Measurements from ENCODE around the gene CEP112. TPM values are rescaled to one million over a fixed set of nuclear protein-coding genes. Genes with fewer than 3 reads are reported as not detected.

The CEP112 gene
- total and polyA plus RNA-seq, 7 donors: 4.5 to 19.4 (median 9.7) TPM

DNA sequence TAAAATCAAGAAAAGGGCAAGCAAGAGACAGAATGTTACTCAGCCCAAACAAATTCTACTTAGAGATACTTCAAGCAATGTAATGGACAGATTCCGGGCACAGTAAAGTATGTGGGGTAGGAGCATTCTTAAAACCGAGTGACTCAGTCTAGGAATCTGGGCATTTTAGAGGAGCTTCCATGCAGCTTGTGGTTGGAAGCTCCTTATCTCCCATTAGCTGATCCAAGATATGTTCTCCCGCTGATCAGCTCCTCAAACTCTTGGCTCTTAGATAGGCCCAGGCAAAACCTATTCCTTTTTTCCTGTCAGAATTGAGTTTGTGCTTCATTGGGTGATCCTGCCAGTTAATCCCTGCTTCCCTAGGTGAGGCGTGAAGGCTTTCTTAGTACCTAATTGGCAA lies 303.3 kb downstream of the CEP112 start:
- WGBS, 3 donors: 93 to 94% (median 93%) methylated on average over 4 of the region's 4 CpGs
- intact Hi-C loops (cut with DNase I): loop anchor here in 1 of 2 donors (2.0 kb wide), 1 partner anchor 30 kb away; no protein-coding TSS in a partner anchor
- Histone ChIP-seq H3K36me3 (ENCODE audit: insufficient read depth in 1 of 2, low read depth in 1 of 2) (peaks cover 0 to 4% of the 10 kb centered on the region in 2 donors), H3K9me3 (no peaks in the 10 kb centered on the region), H3K4me3 (no peak overlapping the region), H3K27me3 (ENCODE audit: insufficient read depth in 3 of 3, low read length in 2 of 3) (no peaks in the 10 kb centered on the region), H3K4me1 (no peaks in the 10 kb centered on the region), H3K27ac (no peak overlapping the region)
- ATAC-seq (no peak), DNase-seq (no peak)
- TF ChIP-seq CTCF (IDR thresholded peaks at IDR 0.05): no peak

- intact Hi-C loops (cut with DNase I): no loop called here
Observed at GRCh38 chr17:65886315-65887245, 305.4 kb downstream of the CEP112 start.

DNA sequence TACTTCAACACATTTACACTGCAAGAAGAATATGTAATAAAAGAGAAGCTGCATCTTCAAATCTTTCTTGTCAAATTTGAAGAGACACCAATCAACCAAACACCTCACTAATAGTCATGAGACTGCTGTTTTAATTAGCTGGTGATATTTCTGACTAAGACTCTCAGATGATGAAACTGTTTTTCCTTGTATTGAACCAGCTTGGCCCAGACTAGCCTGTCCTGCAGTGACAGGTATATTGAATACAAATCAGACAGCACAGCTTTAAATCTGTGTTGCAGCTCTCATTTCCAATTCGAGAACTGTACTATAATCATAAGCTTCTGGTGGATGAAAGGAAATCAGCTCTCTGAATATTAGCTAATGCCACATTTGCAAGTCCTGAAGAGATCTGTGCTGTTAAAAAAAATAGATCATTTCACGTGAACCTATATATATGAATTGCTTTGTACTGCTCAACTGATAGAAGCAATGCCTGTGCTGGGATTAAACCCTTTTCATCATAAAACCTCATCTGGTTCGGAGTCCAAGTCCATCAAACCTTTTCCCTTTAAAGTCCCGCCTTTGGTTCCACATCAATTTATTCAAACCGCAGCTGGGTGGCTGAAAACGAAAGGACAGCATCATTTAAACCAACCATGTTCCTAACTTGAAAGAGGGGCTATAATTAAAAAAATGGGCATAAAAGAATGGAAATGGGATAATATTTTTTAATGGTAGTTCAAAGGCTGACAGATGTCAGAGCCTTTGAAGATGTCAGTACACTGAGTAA lies 306.2 kb downstream of the CEP112 start:
- ATAC-seq: no peak
- intact Hi-C loops (cut with DNase I): no loop called here
- Histone ChIP-seq H3K9me3 (no peaks in the 10 kb centered on the region), H3K27me3 (ENCODE audit: insufficient read depth in 3 of 3, low read length in 2 of 3) (no peaks in the 10 kb centered on the region), H3K4me1 (no peaks in the 10 kb centered on the region), H3K27ac (no peak overlapping the region), H3K4me3 (no peak overlapping the region), H3K36me3 (ENCODE audit: insufficient read depth in 1 of 2, low read depth in 1 of 2) (peaks cover 0 to 4% of the 10 kb centered on the region in 2 donors)
- DNase-seq: no peak
- no peak for TF ChIP-seq CTCF (IDR thresholded peaks at IDR 0.05)
- 82 to 90% (median 82%) methylated on average over 6 of the region's 6 CpGs for WGBS, 3 donors

More at GRCh38 chr17:65886315-65887245, 305.4 kb downstream of the CEP112 start:
- H3K27ac ChIP-seq: no peak overlapping the region
- no peak for ATAC-seq
- no peaks in the 10 kb centered on the region for H3K4me1 ChIP-seq
- 71 to 75% (median 74%) methylated on average over 6 of the region's 6 CpGs for WGBS, 3 donors
- no peak for DNase-seq
- no peak for TF ChIP-seq CTCF (IDR thresholded peaks at IDR 0.05)
- H3K4me3 ChIP-seq: no peak overlapping the region
- H3K36me3 ChIP-seq (ENCODE audit: insufficient read depth in 1 of 2, low read depth in 1 of 2): peaks cover 0 to 4% of the 10 kb centered on the region in 2 donors
- no peaks in the 10 kb centered on the region for H3K27me3 ChIP-seq (ENCODE audit: insufficient read depth in 3 of 3, low read length in 2 of 3)
- H3K9me3 ChIP-seq: no peaks in the 10 kb centered on the region

DNA sequence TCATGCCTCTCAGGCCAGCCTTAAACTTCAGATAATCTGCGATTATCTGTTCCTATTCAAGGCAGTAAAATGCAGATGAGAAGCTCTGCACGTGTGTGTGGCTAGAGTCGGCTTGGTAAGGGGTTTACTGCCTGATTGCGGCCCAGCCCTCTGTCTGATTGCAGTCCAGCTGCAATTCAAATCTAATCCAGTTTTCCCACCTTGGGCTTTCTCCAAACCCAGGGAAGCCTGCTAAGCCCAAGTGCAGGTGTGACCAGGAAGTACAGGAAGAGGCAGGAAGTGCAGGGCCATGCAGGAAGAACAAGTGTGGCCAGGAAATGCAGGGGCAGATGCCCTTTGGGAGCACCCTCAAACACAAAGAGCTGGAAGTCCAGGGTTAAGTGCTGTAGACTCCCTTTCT lies 314.9 kb downstream of the CEP112 start:
- no peak for TF ChIP-seq CTCF (IDR thresholded peaks at IDR 0.05)
- WGBS, 3 donors: 56 to 71% (median 65%) methylated on average over 4 of the region's 4 CpGs
- intact Hi-C loops (cut with DNase I): no loop called here

More for the DNA sequence above, 314.9 kb downstream of the CEP112 start:
- Histone ChIP-seq H3K4me1 (no peaks in the 10 kb centered on the region), H3K27ac (no peak overlapping the region), H3K36me3 (ENCODE audit: insufficient read depth in 1 of 2, low read depth in 1 of 2) (no peaks in the 10 kb centered on the region), H3K9me3 (no peaks in the 10 kb centered on the region), H3K4me3 (no peak overlapping the region), H3K27me3 (ENCODE audit: insufficient read depth in 3 of 3, low read length in 2 of 3) (no peaks in the 10 kb centered on the region)
- no peak for DNase-seq
- ATAC-seq: no peak
